Ovary (tissue), 3 donors: ENCODE results near the gene FARS2.

Experiments
- CTCF ChIP-seq, 3 donors: fragments of 450-650 bp in 2 of 3; fragments of 200-600 bp in 1 of 3; IDR thresholded peaks; one replicate each; pipeline versions ENCODE4 v1.5.1 to v1.8.0; 2016 to 2022; ENCODE audit warnings: antibody characterized with exemption in 3 of 3, mild to moderate bottlenecking in 1 of 3
- EP300 ChIP-seq: sonication (generic); formaldehyde crosslinking; IDR thresholded peaks from one replicate; pipeline ENCODE4 v1.6.1; 2017; ENCODE audit warnings: antibody characterized with exemption
- POLR2A ChIP-seq: fragments of 450-650 bp; IDR thresholded peaks from one replicate; pipeline ENCODE4 v1.6.1; 2017; ENCODE audit warnings: antibody characterized with exemption, mild to moderate bottlenecking, moderate library complexity
- donor health status: DM: no; HTN: no; CAD: no.

GRCh38 chr6:5679691-5680090, 418.4 kb downstream of the FARS2 start:
- TF ChIP-seq POLR2A, result no peak
- TF ChIP-seq CTCF (IDR thresholded peaks at IDR 0.05), result no peak
- TF ChIP-seq EP300, result no peak
